Activated CD4-positive, CD25-positive, alpha-beta regulatory T cell treated with anti-CD3 and anti-CD28 coated beads, Interleukin-2, amount 50 U/mL, for 24 hours (primary cell): ENCODE data around the gene RXRG.
"Not testable (repeated sequence)": the region's sequence is repeated elsewhere in the genome, so short reads cannot be mapped to it uniquely, and the experiment has no call there.

Experiments used
- ATAC-seq, 2 donors: fragments of 150-1000 bp; cut with Tn5 transposase; one replicate each; pipeline ENCODE4 v1.10.0; 2021; ENCODE audit warnings: mild to moderate bottlenecking in 1 of 2, moderate library complexity in 1 of 2

Gene RXRG

GRCh38 chr1:165444897-165445370 is at the start of gene RXRG:
Gene RXRG (minus strand): TSS chr1:165445126. CDS start chr1:165444893, 233 bp downstream.
- ATAC-seq, result peak; percentile 24 to 35

GRCh38 chr1:165492845-165493373 is 48.0 kb upstream of the RXRG start:
- no peak for ATAC-seq

- ATAC-seq, result no peak
Observed at GRCh38 chr1:165490175-165490574, 45.2 kb upstream of the RXRG start.

- no peak for ATAC-seq
Observed at GRCh38 chr1:165487921-165488320, 43.0 kb upstream of the RXRG start.

DNA sequence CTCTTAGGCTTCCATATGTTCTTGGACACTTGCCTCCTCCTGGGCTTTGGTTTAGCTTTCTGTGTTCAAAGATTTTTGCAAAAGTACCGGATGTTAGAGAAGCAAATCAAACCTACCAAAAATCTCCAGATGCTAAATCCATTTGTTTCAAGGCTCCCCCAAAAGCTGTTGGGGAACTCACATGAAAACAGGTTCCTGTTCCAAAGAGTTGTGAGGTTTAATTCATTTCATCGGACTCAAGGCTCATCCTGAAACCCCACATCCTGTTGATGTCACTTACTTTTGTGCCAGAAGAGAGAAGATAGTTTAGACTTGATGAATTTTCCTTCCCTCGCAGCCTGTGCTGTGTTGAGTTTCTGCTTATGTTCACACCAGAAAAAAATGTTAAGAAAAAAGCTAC is 41.7 kb upstream of the RXRG start:
- ATAC-seq, result no peak

DNA sequence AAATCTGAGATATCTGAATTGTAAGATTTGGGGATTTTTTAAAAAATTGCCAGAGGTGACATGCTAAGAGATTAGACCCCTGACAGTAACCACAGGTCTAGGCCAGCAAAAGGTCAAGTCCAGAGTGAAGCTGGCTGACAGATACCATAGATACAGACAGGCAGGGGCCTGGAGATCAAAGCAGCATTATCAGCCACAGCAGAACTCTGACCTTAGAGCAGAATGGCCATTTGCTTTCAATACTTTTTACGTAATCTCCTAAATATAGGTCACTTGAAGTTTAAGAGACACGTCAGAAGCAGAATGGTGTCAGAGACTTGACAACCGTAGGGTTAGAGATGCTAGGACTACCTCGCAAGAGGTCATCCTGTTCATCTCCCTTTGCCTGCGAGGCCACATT is 40.8 kb upstream of the RXRG start:
- no peak for ATAC-seq

DNA sequence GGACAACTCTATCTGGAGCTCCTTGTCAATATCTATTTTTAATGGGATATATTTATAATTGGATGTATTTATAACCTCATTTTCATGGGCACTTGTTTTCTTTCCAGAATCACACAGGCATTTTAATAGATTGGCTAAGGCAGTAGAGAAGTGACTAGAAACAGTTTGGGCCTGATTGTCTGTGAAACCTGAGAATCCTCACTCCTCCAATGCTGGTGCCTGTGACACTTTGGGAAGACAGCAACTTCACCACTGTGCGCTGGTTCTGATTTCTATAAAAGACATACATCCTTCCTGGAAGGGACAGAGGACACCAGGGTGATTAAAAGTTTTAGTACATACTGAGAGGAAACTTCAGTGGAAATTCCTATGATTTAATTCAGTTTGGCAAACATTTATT is 39.6 kb upstream of the RXRG start:
- ATAC-seq, result no peak

GRCh38 chr1:165483412-165483811 is 38.5 kb upstream of the RXRG start:
- ATAC-seq, result no peak

DNA sequence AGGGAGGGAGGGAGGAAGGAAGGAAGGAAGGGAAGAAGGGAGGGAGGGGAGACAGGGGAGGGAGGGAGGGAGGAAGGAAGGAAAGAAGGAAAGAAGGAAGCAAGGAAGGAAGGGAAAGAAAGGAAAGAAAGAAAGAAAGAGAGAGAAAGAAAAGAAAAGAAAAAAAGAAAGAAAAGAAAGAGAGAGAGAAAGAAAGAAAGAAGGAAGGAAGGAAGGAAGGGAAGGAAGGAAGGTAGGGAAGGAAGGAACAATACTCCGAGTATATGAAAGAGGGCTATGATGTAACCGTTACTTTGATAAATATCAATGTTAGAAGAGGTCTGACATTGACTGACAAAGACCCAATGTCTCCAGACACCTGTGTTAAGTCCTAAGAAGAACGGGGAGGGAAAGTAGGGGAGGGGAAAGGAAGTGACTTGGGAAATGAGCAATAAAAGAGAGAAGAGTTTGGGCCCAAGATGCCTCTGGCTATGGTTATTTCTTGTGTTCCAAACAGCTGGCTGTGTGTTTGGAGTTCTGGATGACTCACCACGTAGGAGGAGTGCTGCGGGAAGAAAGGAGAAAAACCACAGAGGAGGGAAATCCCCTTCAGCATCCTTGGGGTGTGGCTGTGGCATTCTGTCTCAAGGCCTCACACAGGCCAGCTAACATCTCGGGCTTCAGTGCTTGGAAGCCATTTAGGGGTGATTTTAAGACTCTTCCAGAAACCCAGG is 37.0 kb upstream of the RXRG start:
- no peak for ATAC-seq

DNA sequence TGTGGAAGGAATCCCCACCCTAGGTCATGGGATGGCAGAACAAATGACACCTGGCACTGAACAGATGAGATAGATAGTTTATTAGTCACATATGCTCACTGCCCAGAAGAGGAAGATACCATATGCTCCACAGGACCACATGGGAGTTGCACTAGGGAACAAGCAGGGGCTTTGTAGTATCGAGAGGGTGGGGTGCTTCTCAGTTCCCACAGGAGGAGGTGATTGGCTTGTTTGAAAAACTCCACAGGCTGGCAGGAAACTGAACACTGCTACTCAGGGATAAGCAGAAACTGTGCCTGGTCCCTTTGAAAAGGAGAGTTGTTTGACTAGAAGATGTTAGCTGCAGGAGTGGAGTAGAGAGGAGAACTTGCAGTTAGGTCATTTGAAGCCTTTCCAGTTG is 31.9 kb upstream of the RXRG start:
- no peak for ATAC-seq

GRCh38 chr1:165474196-165474595 is 29.3 kb upstream of the RXRG start:
- ATAC-seq, result no peak

DNA sequence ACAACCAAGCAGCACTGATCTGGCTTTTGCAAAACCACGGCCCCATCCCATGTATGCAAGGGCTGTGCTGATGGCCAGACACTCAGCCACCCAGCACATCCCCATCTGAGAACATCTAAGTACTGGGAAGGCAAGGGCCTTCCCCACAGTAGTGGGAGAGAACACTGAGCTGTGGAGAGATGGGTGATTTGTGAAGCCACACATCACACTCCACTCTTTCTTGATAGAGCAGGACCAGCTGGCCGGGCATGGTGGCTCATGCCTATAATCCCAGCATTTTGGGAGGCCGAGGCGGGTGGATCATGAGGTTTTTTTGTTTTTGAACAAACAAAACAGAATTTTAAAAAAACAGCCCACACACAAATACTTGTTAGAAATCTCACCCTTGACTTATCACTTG is 28.2 kb upstream of the RXRG start:
- ATAC-seq, result no peak

- no peak for ATAC-seq
Observed at GRCh38 chr1:165468726-165469249, 23.9 kb upstream of the RXRG start.

- no peak for ATAC-seq
Observed at GRCh38 chr1:165468253-165468652, 23.3 kb upstream of the RXRG start.

- no peak for ATAC-seq
Observed at GRCh38 chr1:165467706-165468105, 22.8 kb upstream of the RXRG start.

DNA sequence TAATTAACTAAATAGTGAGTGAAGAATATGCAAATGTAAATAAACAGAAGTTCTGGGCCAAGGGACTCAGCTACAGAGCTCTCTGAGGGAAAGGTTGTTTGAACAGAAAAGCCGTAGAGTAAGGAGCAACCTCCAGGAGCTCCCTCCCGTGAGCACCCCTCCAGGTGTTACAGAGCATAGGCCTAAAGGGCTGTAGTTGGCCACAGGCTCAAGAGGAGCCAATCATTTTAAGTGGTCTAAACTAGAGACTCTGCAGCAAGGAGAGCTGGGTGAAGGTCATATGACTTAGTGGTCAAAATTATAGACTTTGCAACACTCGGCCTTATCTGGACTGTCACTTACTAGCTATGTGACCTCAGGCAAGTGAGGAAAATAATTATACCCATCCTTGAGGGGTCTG is 19.1 kb upstream of the RXRG start:
- ATAC-seq, result no peak

DNA sequence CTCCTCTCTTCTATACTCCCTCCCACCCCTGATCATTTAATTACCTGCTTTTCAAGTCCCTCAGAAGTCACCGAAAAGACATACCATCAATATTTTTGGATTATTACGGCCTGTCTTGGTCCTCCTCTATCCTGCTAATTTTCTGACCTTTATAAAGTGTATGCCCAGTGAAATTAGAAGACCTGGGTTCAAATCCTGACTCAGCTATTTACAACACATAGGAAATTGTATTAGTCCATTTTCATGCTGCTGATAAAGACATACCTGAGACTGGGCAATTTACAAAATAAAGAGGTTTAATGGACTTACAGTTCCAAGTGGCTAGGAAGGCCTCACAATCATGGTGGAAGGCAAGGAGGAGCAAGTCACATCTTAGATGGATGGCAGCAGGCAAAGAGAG is 14.8 kb upstream of the RXRG start:
- not testable (repeated sequence) for ATAC-seq

DNA sequence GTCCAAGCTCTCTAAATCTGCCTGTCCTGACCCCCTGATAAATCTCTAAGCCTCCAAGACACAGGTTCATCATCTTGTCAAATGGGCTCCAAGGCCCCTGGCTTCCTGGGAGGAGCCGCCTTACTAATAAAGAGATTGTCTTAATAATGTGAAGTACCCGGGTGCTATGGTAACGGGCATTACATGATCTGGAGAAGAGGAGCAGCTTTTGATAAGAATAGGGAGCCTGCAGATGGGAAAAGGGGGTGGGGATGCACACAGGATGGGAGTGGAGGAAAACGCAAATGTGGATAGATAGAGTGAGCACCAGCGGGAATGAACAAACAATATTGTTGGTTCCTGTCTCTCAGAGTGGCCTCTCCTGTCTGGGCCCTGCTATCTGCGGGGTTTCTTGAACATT is 11.9 kb upstream of the RXRG start:
- no peak for ATAC-seq

GRCh38 chr1:165456114-165456513 is 11.2 kb upstream of the RXRG start:
- ATAC-seq, result no peak

GRCh38 chr1:165455111-165455510 is 10.2 kb upstream of the RXRG start:
- no peak for ATAC-seq

GRCh38 chr1:165454091-165454610 is 9.2 kb upstream of the RXRG start:
- no peak for ATAC-seq

DNA sequence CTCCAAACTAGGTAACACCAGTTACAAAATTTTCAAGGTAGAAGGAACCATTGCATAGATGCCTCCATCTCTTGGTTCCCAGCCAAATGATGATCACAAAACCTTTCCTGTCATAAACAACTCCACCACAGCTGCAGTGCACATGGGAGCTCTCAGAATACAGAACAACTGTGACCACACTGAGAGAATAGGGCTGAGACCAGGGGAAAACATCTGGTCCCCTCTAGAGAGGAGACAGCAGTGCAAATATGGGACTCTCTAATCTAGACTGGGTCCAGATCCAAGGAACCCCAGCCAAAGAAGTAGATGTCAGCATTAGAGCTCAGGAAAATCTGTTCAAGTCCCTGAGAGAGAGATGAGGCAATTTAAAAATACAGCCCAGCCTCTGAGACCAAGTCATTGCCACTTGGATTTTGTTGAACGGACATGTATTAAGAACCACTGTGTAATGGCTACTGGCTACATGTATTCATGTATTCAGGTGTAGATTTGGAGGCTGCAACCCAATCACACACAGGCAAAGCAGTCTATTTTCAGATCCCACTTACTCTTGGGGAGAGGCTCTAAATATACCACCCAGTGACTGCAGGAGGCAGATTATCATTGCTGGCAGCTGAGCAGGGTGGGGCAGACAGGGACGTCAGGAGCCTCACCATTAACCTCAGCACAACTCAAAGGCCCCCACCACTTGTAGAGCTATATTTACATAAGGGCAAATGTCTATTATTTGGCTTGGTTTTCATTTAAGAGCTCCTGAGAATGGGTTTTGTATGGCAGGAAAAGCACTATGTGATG is 7.6 kb upstream of the RXRG start:
- ATAC-seq, result no peak

DNA sequence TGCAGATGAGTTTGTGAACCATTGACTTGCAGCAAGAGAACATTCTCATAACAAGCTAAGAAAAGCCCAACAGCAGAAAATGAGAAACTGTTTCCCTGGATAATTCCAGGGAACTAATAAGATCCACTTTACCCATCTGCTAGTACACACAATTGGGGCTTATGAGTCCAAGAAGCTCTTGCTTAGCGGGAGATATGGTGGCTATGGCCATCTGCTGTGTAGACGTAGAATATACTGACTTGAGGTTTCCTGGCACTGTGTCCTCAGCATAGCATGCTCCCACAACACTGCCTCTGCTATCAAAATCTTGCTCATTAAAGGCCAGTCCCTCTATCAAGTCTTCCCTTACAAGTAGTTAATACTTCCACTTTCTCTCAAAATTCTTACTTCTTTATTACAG is 6.8 kb upstream of the RXRG start:
- ATAC-seq, result no peak

DNA sequence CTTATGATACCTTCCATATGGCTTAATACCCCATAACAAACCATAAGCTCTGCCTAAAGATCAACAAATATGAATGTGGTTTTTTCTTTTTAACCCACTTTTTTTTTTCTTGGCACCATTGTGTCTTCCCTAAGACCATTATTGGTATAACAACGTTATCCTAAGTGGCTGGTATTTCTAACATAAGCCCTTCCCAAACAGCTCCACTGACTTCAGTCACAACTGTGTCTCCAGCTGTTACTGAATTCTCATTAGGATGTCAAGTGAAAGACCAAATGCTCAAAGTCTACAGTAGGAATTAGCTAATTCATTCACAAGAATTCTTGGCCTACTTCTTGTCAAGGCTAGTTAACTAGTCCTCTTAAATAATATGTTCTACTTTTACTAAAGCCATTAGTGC is 4.2 kb upstream of the RXRG start:
- no peak for ATAC-seq
